GM12891 (cell line): Measurements from ENCODE around the gene CNN2.

Source experiments
- DNase-seq: peaks from one replicate; pipeline ENCODE4 v3.0.0; 2011; ENCODE audit warnings: low spot score; ENCODE audit not compliant: insufficient read length
- FAIRE-seq: peaks from 2 replicates; lab custom pipeline; 2011; peaks lifted over from hg19 to GRCh38; lab: Jason Lieb, UNC
- PAX5 ChIP-seq: IDR thresholded peaks from 2 replicates; pipeline ENCODE4 v1.6.1; 2011; ENCODE audit warnings: low read length, moderate library complexity, mild to moderate bottlenecking; ENCODE audit not compliant: insufficient read depth, severe bottlenecking
- POLR2A ChIP-seq: IDR thresholded peaks from 2 replicates; pipeline ENCODE4 v1.6.1; 2011; ENCODE audit warnings: low read depth, low read length, control low read depth
- POLR2AphosphoS5 ChIP-seq: IDR thresholded peaks from 2 replicates; pipeline ENCODE4 v1.6.1; 2011; ENCODE audit warnings: low read depth, low read length, control low read depth
- POU2F2 ChIP-seq: IDR thresholded peaks from 2 replicates; pipeline ENCODE4 v1.6.1; 2011; ENCODE audit warnings: low read depth, mild to moderate bottlenecking, control low read depth, low read length, moderate library complexity
- SPI1 ChIP-seq: IDR thresholded peaks from 2 replicates; pipeline ENCODE4 v1.6.1; 2011; ENCODE audit warnings: low read depth, low read length, control low read depth
- TAF1 ChIP-seq: IDR thresholded peaks from 2 replicates; pipeline ENCODE4 v1.6.1; 2011; ENCODE audit warnings: low read depth, low read length, control low read depth

The CNN2 gene

DNA sequence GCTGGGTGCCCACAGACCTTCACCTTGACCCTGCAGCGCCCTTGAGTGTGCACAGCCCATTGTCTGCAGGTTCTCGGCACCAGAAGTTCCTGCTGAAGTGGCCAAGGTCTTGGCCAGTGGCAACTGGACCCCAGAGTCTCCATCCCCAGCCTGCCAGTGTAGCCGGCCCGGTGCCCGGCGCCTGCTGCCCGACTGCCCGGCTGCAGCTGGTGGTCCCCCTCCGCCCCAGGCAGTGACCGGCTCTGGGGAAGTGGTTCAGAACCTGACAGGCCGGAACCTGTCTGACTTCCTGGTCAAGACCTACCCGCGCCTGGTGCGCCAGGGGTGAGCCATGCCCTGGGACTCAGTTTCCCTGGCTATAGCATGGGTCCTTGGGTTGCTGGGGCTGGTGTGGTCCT, 28.6 kb downstream of the CNN2 start:
- DNase-seq, result no peak
- TF ChIP-seq POLR2A (no peak), PAX5 (no peak), TAF1 (no peak), POLR2AphosphoS5 (no peak), POU2F2 (no peak), SPI1 (no peak)
- FAIRE-seq, result no peak

DNA sequence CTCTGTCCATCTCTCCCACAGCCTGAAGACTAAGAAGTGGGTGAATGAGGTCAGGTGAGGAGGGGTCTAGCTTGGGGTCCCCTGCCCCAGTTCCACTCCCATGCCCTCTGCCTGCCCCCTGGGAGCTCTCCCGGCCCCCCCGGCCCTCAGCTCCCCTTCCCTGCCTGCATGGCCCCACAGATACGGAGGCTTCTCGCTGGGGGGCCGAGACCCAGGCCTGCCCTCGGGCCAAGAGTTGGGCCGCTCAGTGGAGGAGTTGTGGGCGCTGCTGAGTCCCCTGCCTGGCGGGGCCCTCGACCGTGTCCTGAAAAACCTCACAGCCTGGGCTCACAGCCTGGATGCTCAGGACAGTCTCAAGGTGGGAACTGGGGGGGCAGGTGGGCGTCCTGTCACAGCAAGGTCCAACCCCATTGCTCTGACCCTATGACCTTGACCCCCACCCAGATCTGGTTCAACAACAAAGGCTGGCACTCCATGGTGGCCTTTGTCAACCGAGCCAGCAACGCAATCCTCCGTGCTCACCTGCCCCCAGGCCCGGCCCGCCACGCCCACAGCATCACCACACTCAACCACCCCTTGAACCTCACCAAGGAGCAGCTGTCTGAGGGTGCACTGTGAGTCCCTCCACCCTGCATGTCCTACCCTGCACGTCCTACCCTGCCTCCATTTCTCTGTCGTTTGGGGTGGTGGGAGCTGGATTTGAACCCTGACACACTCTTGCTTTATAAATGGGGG, 29.6 kb downstream of the CNN2 start:
- TF ChIP-seq POLR2AphosphoS5, result no peak
- no peak for TF ChIP-seq SPI1
- no peak for TF ChIP-seq PAX5
- no peak for TF ChIP-seq POLR2A
- no peak for TF ChIP-seq TAF1
- TF ChIP-seq POU2F2, result no peak
- no peak for DNase-seq
- FAIRE-seq, result no peak

DNA sequence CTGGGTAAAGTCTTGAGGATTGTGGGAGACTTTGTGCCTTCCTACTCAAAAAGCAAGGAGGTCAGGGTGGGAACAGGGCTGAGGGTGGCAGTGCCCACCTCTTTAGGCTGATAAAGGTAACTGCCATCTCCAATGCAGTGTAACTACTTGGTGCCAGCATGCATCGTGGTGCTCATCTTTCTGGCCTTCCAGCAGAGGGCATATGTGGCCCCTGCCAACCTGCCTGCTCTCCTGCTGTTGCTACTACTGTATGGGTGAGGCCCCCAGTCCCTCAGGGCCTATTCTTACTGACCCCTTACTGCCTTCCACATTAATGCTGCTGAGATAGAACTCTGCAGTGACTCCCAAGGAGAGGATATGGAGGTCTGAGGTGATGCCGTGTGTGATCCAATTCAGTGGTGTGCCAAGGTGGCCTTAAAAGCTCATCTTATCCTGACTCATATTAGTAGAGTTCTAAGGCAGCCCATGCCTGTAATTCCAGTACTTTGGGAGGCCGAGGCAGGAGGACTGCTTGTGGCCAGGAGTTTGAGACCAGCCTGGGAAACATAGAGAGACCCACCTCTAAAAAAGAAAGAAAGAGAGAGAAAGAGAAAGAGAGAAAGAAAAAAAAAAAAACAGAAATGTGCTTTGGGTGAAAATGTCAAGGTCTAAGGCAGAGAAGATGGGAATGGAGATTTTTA, 30.9 kb downstream of the CNN2 start:
- peak; percentile 85 for FAIRE-seq
- DNase-seq, result no peak
- TF ChIP-seq POLR2A (no peak), PAX5 (no peak), POU2F2 (no peak), TAF1 (no peak), POLR2AphosphoS5 (no peak), SPI1 (no peak)

DNA sequence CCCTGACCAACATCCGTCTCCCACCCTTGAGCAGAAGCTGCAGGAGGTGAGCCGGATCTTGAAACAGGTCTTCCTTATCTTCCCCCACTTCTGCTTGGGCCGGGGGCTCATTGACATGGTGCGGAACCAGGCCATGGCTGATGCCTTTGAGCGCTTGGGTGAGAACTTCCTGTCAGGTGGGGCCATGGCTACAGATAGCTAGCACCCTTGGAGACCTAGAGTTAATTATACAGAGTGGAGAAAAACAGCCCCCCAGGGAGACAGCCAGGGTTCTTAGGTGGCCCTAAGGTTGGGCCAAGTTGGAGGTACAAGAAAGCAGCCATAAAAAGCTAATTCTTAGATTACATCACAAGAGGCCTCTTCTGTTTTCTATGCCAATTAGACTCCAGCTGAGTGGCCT, 31.7 kb downstream of the CNN2 start:
- DNase-seq, result no peak
- no peak for TF ChIP-seq POLR2AphosphoS5
- no peak for TF ChIP-seq POLR2A
- TF ChIP-seq TAF1, result no peak
- FAIRE-seq, result no peak

DNA sequence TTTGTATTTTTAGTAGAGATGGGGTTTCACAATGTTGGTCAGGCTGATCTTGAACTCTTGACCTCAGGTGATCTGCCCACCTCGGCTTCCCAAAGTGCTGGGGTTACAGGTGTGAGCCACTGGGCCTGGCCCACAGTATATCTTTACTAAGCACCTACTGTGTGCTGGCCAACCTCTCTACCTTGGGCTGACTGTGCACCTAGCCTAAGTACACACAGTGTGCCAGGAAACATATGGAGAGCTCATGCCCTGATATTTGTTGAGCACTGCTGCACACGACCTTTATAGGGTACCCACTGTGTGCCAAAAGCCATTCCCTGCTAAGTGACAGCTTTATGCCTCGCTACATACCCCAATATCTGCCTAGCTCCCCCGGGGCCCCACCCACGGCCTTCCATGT, 34.3 kb downstream of the CNN2 start:
- no peak for DNase-seq
- TF ChIP-seq TAF1, result no peak
- TF ChIP-seq SPI1, result no peak
- TF ChIP-seq POU2F2, result no peak
- TF ChIP-seq POLR2AphosphoS5, result no peak
- TF ChIP-seq POLR2A, result no peak
- no peak for TF ChIP-seq PAX5
- FAIRE-seq, result no peak

DNA sequence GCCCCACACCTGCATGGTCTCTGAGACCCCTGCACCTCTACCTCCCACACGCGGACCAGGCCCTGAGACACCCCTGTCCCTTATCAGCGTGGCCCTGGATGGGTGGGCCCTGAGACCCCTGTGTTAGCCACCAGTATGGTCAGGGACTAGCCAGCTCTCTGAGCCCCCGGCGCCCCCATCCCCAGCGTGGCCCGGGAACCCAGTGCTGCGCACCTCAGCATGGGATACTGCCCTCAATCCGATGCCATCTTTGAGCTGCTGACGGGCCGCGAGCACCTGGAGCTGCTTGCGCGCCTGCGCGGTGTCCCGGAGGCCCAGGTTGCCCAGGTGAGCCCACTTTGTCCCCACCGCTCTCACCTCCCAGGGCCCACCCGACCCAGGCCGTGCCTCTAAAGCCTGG, 35.6 kb downstream of the CNN2 start:
- FAIRE-seq (no peak), DNase-seq (no peak)
- no peak for TF ChIP-seq PAX5

DNA sequence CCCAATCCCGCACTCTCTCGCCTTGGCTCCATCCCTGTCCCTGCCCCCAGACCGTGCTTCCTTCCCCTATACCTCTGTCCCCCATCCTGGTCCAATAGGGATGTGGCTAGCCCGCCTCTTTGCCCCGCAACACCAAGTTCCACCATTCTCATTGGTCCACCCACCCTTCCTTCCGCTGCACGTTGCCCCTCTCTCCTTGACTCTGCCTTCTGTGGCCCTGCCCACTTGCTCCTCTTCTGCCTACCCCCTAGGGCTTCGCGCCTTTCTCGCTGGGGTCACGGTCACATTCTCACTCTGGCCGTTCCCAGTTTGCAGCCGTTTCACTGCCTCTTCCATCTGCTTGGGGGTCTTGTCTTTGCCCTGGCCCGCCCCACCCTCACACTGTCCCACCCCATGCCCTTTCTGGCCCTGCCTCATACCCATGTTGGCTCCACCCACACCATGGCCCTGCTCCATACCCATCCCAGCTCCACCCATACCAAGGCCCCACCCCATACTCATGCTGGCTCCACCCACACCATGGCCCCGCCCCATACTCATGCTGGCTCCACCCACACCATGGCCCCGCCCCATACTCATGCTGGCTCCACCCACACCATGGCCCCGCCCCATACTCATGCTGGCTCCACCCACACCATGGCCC, 36.1 kb downstream of the CNN2 start:
- FAIRE-seq (no peak), DNase-seq (no peak)
- TF ChIP-seq POLR2A (no peak), SPI1 (no peak), TAF1 (no peak)

DNA sequence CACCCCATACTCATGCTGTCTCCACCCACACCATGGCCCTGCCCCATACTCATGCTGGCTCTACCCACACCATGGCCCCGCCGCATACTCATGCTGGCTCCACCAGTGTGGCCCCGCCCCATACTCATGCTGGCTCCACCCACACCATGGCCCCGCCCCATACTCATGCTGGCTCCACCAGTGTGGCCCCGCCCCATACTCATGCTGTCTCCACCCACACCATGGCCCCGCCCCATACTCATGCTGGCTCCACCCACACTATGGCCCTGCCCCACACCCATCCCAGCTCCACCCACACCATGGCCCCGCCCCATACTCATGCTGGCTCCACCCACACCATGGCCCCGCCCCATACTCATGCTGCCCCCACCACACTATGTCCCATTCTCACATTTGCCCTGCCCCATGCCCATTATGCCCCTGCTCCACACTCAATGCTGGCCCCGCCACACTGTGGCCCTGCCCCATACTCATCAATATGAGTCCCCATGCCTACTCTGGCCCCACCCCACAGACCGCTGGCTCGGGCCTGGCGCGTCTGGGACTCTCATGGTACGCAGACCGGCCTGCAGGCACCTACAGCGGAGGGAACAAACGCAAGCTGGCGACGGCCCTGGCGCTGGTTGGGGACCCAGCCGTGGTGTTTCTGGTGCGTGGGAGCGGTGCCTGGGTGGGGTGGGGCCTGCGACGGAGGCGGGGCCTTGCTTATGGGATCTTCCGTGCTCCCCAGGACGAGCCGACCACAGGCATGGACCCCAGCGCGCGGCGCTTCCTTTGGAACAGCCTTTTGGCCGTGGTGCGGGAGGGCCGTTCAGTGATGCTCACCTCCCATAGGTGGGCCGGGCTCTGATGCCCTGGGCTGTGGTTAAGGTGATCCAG, 36.9 kb downstream of the CNN2 start:
- DNase-seq (no peak), FAIRE-seq (peak; percentile 98)
- no peak for TF ChIP-seq PAX5

DNA sequence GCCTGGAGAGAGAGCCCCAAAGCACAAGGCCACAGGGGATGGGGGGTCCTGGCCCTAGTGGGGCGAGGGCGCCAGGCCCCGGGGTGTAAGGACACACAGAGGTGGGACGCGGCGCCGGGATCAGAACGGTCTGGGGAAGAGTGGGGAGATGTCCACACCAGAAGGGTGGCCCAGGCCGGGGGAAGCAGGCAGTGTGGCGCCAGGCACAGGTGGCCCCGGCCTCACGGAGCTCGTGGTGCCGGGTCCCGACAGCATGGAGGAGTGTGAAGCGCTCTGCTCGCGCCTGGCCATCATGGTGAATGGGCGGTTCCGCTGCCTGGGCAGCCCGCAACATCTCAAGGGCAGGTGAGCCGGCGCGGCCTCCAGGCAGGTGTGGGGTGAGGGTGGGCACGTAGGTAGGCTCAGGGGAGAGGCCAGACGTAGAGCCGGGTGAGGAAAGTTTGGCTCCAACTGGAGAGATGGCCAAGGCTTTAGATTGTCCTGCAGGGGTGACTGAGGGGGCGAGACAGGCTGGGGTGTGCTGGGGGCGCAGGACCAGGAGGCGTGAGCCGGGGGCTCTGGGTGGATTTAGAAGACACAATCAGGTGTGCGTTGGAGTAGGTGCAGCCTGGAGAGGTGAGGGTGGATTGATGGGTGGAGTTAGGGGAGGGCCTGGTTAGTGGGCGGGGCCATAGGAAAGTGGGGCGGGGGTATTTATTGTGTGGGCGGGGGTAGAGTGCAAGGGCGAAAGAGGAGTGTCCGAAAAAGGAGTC, 37.7 kb downstream of the CNN2 start:
- FAIRE-seq, result peak; percentile 33
- DNase-seq, result no peak
- TF ChIP-seq PAX5 (no peak), POU2F2 (no peak), POLR2A (no peak)
